COLO829 (cell line): ENCODE data around the gene HECW1.

ENCODE experiments used
- DNase-seq: peaks from one replicate; pipeline ENCODE4 v3.0.0; 2012; ENCODE audit warnings: low spot score

The HECW1 gene

GRCh38 chr7:43148161-43148731, 35.8 kb downstream of the HECW1 start:
- DNase-seq: no peak

DNA sequence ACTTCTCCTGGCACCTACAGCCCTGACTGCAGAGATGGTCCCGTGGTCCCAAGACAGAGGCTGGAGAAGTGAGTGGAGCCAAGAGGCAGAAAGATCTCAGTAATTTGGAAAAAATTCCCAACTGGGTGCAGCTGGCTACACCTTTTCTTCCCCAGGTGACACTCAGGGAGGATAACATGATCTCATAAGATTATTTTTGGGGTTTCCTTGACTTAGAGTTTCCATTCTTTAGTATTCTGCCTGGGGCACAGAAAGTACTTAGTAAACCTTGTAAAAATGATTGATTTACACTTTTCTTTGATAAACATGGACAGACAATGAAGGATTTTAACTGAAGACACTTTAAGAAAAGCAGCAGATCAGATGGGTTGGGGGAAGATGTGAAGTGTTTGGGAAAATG, 38.6 kb downstream of the HECW1 start:
- DNase-seq: no peak

DNA sequence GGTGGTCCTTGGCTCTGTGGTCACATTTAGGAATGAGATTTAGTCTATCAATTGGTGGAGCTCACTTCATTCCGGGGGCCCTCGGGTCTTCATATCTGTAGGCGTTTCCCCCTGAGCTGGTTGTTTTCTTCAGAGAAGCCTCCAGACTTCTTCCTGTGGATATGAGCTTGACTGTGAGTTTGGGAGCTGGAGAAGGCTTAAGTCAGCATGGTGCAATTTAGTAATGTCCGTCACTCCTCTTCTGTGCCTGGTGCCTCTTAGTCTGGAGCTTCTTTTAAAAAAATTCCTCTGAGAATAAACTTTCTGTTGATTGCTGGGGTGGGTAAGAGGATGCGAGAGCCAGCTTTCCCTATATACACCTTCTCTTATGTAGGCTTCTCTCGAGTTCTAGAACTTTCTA, 40.2 kb downstream of the HECW1 start:
- DNase-seq: no peak

- DNase-seq: no peak
These were observed 43.2 kb downstream of the HECW1 start for GRCh38 chr7:43155636-43156035.

DNA sequence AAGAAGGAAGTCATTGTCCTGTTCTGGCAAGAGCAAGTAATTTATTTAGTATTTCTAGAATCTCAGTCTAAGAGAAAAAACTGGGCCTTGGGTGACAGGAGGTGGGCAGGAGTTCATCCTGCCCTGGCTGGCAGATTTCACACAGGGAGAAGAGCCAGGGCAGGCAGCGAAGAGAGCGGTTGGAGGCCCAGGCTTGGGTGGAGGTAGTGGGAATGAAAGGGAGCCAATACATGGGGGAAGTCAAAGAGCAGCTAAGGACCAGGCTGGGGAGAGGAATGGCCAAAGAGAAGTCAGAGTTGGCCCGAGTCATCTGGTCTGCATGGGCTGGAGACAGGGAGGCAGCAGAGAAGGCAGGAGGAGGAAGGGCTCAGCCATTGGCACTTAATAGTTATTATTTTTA, 51.4 kb downstream of the HECW1 start:
- no peak for DNase-seq

- DNase-seq: peak; percentile 100
These were observed 52.3 kb downstream of the HECW1 start for GRCh38 chr7:43164757-43165156.

GRCh38 chr7:43166686-43167085, 54.2 kb downstream of the HECW1 start:
- no peak for DNase-seq

DNA sequence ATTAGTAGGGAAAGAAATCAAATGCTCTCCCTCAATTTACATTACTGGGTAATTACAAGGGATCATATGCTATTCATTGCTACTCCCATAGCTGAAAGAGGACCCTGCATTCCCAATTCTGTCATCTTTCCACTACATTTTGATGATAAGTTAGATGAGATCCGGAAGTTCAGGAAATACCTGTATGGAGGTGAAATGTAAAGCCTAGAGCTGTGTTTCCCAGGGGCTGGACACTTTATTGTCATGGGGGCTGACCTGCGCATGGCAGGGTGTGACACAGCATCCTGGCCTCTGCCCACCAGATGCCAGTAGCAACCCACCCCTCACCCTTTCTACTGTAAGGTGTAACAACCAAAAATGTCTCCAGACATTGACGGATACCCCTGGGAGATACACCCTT, 56.6 kb downstream of the HECW1 start:
- no peak for DNase-seq

DNA sequence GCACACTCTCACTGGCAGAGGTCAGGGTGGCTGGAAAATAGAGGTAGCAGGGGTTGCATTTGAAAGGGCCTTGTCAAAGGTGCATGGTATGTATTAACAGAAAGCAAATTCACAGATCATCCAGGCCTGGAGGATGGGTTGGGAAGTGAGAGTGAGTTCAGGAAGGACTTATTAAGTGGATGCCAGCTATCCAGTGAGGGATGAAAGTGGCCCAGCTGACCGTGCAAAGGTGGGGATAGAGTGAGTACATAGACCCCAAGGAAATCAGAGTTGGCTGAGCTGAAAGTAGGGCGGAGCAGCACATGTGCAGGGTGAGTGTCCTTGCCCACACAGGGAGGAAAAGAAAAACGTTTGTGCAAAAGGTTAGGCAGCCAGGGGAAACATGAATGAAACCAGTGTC, 58.1 kb downstream of the HECW1 start:
- DNase-seq: peak; percentile 34

GRCh38 chr7:43175570-43176200, 63.2 kb downstream of the HECW1 start:
- no peak for DNase-seq

GRCh38 chr7:43179393-43179792, 66.9 kb downstream of the HECW1 start:
- no peak for DNase-seq

GRCh38 chr7:43192806-43193460, 80.5 kb downstream of the HECW1 start:
- no peak for DNase-seq

DNA sequence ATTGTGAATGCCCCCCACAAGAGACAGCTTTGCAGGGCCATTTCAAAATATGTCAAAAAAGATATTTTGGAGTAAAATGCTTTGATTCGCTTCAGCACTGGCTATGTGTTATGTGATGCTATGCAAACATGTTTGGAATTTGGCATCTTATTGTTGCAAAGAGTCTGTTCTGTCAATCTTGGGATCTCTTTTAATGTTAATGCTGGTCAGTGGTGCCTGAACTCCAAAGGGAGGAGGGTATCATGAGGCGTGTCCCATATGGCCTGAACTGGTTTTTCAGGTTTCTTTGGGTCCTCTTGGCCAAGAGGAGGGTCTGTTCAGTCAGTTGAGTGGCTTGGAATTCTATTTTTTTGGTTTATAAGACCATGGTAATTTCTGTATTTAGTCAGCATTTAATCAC, 81.4 kb downstream of the HECW1 start:
- DNase-seq: no peak

DNA sequence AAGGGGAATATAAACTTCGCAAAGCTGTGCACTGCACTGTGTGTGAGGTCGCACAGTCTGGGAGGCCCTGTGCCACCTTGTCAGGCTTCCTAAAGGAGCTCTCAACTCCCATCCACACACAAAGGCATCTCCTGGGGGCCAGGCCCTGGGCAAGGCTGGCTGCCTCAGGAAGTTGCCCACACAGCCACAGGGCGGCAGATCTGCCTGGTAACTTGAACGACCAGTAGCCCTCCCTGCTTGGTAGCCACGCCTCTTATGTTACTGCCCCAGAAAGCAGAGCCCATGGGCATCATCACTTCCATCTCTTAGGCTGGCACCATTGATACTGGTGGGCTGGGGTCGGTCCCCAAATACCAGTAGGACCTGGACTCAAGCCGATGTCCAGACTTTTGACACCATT, 82.8 kb downstream of the HECW1 start:
- DNase-seq: no peak

GRCh38 chr7:43195768-43196167, 83.3 kb downstream of the HECW1 start:
- no peak for DNase-seq

DNA sequence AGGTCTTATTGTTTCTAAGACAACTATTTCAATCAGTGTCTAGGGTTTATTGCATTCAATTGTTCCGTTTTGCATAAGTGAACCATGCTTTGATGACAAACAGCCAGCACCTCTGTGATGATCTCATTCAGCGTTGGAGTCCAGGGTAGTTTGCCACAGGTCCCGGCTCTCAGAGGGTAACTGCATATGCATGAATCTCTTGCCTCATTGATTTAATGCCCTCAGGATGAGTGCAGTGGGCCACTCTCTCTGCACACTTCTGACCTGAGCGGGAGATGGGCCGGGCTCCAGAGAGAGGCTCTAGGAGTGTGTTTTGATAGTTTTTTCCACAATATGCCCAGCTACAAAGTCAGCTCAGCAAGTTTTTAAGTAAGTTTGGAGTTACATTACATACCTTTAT, 83.9 kb downstream of the HECW1 start:
- no peak for DNase-seq

DNA sequence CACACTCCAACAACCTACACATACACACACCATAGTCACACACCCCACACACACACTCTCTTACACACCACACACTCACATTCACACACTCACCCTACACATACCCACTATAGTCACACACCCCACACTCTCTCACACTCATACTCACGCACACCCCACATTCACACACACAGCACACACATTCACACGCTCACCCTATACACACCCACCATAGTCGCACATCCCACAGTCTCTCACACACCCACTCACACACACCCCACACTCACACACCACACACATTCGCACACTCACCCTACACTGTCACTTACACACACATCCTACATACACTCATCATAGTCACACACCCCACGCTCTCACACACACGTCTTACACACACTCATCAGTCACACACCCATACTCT, 85.6 kb downstream of the HECW1 start:
- no peak for DNase-seq

- no peak for DNase-seq
These were observed 86.2 kb downstream of the HECW1 start for GRCh38 chr7:43198599-43199090.

DNA sequence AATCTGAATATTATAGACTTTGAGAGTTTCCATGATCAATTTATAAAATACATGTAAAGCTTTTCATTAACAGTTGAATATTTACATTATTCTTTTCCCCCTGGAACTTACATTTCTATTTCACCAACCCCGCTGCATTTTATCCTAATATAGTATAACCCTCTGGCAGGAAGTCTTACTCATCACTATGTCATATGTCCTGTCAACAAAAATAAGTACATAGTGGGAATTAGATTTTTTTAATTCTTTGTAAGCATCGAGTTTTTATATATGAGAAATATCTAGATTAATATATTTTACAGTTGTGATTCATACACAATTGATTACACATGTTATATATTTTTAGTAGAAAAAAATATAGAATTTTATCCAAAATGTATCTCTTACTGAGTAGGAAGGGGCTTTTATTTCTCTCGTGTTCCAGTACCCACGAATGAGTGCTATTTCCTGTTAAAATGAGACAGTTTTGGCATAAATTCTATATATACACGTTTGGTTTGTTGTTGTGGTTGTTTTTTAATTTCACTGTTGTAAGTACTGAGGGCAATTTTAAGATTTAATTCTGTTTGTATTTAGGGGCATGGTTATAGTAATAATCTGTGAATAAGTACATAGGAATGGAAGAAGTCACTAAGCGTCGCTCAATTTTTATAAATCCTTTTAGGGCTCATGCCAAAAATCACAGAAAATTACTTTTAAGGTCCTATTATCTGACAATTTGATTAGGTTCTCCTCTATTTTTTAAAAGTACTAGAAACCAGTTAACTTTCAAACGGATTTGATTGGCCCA, 87.1 kb downstream of the HECW1 start:
- DNase-seq: peak; percentile 49

GRCh38 chr7:43201912-43202311, 89.5 kb downstream of the HECW1 start:
- DNase-seq: no peak

DNA sequence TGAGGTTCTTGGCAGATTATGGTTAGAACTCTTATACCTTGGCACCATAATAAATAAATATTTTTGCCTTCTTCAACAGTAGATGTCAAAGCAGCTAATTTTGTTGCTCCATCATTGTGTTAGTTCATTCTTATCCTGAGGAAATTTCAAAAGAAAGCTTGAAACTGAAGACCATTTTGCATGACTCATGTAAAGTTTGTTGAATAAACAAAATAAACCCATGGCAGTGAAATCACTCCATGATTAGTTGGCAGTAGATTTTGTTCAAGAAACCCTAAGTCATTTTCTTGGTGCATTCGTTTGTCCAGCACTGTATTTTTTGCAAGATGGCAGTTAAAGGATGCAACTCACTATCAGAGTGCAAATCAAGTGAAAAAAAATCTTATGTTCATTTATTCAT, 91.6 kb downstream of the HECW1 start:
- no peak for DNase-seq

- DNase-seq: no peak
These were observed 92.8 kb downstream of the HECW1 start for GRCh38 chr7:43205171-43205795.
